AG08395 (cell line): ENCODE data around the gene GRIN2A.

ENCODE experiments used
- DNase-seq: peaks from one replicate; pipeline ENCODE4 v3.0.0; 2012; ENCODE audit warnings: mixed read lengths, low spot score

The GRIN2A gene

GRCh38 chr16:10031955-10032354, 150.3 kb downstream of the GRIN2A start:
- DNase-seq: no peak

GRCh38 chr16:10031473-10031872, 150.8 kb downstream of the GRIN2A start:
- DNase-seq: no peak

- no peak for DNase-seq
These were observed 153.6 kb downstream of the GRIN2A start for GRCh38 chr16:10028644-10029043.

GRCh38 chr16:10027553-10027952, 154.7 kb downstream of the GRIN2A start:
- DNase-seq: no peak

- no peak for DNase-seq
These were observed 155.6 kb downstream of the GRIN2A start for GRCh38 chr16:10026593-10026992.

GRCh38 chr16:10022098-10022497, 160.1 kb downstream of the GRIN2A start:
- no peak for DNase-seq

GRCh38 chr16:10020866-10021265, 161.4 kb downstream of the GRIN2A start:
- no peak for DNase-seq

- DNase-seq: no peak
These were observed 165.5 kb downstream of the GRIN2A start for GRCh38 chr16:10016752-10017151.

GRCh38 chr16:10015397-10015796, 166.8 kb downstream of the GRIN2A start:
- no peak for DNase-seq

- no peak for DNase-seq
These were observed 168.5 kb downstream of the GRIN2A start for GRCh38 chr16:10013774-10014173.

GRCh38 chr16:10013364-10013763, 168.9 kb downstream of the GRIN2A start:
- DNase-seq: no peak

- DNase-seq: no peak
These were observed 172.5 kb downstream of the GRIN2A start for GRCh38 chr16:10009684-10010083.

GRCh38 chr16:10003486-10003885, 178.7 kb downstream of the GRIN2A start:
- DNase-seq: no peak

- DNase-seq: no peak
These were observed 180.9 kb downstream of the GRIN2A start for GRCh38 chr16:10001258-10001775.

GRCh38 chr16:9996221-9996620, 186.0 kb downstream of the GRIN2A start:
- no peak for DNase-seq

GRCh38 chr16:9992441-9992840, 189.8 kb downstream of the GRIN2A start:
- DNase-seq: no peak

GRCh38 chr16:9980981-9981380, 201.2 kb downstream of the GRIN2A start:
- DNase-seq: no peak

GRCh38 chr16:9978160-9978725, 204.0 kb downstream of the GRIN2A start:
- no peak for DNase-seq

- no peak for DNase-seq
These were observed 204.8 kb downstream of the GRIN2A start for GRCh38 chr16:9977333-9977897.

GRCh38 chr16:9976601-9977000, 205.6 kb downstream of the GRIN2A start:
- DNase-seq: no peak

- DNase-seq: no peak
These were observed 210.3 kb downstream of the GRIN2A start for GRCh38 chr16:9971907-9972306.

GRCh38 chr16:9970796-9971195, 211.4 kb downstream of the GRIN2A start:
- DNase-seq: no peak

GRCh38 chr16:9970244-9970643, 212.0 kb downstream of the GRIN2A start:
- DNase-seq: no peak

GRCh38 chr16:9969580-9969979, 212.6 kb downstream of the GRIN2A start:
- no peak for DNase-seq
